GM21717 (cell line): ENCODE data around the gene CES3.

Experiments
- ATAC-seq: cut with Tn5 transposase; IDR thresholded peaks from one replicate; pipeline ENCODE4 v1.9.1; 2021; ENCODE audit warnings: mild to moderate bottlenecking, moderate library complexity; ENCODE audit not compliant: unreplicated experiment

CES3 gene

GRCh38 chr16:66961065-66961744 is at the start of gene CES3:
CES3 (plus strand) TSS chr16:66961266; CDS start chr16:66961308, 42 bp downstream.
- ATAC-seq = peak; percentile 69

DNA sequence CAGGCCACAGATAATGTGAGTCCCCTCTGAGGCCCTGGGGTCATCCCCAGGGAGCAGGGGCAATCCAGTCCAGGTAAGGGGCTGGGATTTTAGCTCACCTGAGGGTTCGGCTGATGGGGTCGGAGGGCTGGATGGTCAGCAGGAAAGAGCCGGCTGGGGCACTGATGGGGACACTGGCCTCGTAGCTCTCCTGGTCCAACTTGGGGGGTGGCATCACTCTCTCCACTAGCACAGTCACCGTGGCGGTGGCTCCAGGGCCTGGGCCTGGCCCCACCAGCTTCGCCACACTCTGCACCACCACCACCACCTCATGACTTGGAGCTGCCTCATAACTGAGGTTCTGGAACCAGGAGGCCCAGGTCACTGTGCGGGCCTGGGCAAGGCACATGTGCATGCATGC is 49.3 kb upstream of the CES3 start:
- ATAC-seq = no peak

GRCh38 chr16:66913081-66913480 is 48.0 kb upstream of the CES3 start:
- no peak for ATAC-seq

DNA sequence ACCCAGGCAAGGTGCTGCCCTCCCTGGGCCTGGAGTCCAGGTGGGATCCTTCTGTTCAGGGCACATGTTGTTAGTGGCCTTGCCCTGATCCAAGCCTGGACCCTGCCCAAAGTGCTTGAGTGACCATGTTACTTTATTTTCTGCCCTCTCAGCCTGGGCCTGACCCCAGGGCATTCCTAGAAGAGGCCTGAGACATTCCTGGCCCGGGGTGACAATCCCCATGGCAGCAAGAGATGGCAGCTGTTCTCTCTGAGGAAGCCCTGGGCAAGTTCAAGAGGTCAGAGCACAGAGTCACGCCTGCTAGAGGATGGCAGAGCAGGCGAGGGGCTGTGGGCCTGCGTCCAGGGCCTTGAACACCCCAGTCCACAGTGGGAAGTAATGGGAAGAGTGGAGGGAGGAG is 47.4 kb upstream of the CES3 start:
- no peak for ATAC-seq

DNA sequence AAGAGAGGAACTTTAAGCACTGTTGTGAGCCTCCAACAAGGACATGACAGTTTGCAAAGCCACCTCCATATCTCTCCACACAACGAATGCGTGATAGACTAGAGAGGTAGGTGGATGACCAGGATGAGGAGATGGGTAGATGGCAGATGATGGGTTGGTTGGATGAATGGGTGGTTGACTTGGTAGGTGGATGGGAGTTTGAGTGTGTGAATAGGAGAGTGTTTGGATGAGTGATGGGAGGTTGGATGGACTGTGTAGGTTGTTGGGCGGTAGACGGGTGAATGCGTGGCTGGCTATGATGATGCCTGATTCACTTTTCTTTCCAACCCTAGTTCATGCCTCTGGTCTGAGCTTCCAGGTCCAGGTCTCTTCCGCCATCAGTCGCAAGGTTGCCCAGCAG is 46.5 kb upstream of the CES3 start:
- no peak for ATAC-seq

- no peak for ATAC-seq
These were observed 46.0 kb upstream of the CES3 start for GRCh38 chr16:66915041-66915440.

GRCh38 chr16:66916518-66916917 is 44.5 kb upstream of the CES3 start:
- no peak for ATAC-seq

GRCh38 chr16:66917741-66918140 is 43.3 kb upstream of the CES3 start:
- no peak for ATAC-seq

DNA sequence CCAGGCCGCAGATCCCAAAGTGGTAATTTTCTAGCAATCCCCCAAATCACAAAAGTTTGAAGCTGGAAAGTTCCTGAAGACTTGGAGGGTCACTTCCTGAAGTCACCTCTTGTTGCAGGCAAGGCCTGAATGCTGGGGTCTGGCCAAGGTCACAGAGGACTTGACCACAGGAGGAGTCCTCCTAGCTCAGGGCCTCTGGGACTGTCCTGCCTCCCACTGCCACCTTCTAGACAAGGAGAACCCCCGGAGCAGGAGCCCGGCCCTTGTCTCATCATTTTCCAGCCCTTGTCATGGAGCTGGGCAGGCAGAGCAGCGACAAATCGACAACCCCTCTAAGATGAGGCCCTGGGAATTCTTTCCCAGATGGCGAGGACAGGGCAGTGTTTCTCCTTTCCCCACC is 42.7 kb upstream of the CES3 start:
- ATAC-seq = no peak

DNA sequence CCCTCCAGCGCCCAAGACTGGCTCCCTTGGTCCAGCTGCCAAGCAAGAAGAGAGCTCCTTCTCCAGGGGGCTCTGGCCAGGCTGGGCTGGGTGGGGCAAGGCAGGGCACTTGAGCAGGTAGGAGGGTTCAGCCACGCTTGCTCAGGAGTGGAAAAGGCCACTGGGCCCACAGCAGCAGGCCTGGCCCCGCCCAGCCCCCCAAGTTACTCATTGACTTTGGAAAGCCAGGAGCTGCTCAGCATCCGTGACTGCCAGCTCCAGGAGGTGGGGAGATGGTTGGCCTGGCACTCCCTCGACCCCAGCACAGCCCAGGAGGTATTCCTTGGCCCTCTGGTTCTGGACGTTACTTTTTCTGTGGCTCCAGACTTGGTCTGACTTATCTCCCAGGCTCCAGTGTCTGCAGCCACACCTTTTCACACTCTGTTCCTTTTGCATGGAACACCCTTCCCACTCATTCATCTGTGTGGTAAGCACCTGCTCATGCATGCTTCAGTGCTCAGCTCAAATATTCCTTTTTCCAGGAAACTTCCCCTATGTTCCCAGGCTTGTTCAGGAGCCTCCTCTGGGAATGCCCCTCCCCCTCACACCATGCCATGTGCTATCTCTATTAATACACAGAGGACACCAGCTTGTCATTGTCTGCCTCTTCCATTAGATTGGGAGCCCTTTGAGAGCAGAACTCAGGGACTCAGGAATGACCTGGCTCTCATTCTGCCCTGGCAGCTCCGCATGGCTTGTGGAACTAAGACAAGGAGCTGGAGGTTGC is 42.1 kb upstream of the CES3 start, which contains the start of gene CDH16:
Gene CDH16, minus strand, starts transcription at position 83 of the 766 bp plus-strand sequence. CDS start 820 bp downstream, outside the sequence.
- ATAC-seq = no peak

GRCh38 chr16:66919569-66920298 is 41.3 kb upstream of the CES3 start:
- ATAC-seq = no peak

- no peak for ATAC-seq
These were observed 40.8 kb upstream of the CES3 start for GRCh38 chr16:66920299-66920590.

GRCh38 chr16:66920924-66921680 is 40.0 kb upstream of the CES3 start:
- no peak for ATAC-seq

GRCh38 chr16:66921729-66922450 is 39.2 kb upstream of the CES3 start:
- no peak for ATAC-seq

DNA sequence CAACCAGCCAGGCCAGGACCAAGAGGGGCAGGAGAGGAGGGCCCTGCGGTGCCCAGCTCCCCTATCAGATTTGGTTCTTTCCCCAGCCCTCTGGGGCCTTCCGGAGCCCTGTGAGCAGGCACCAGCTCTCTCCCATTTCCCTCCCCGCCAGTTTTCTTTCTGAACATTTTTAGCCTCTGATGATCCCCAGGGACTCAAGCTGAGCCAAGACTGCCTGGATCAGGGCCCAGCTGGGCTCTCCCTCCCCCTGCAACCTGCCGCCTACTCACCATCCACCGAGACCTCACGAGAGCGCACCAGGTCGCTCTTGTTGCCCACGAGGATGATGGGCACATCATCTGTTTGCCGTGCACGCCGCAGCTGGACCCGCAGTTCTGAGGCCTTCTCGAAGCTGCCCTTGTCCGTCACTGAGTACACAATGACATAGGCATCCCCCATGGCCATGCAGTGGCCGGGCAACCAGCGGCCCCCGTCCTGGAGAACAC is 37.8 kb upstream of the CES3 start:
- no peak for ATAC-seq

GRCh38 chr16:66923866-66924265 is 37.2 kb upstream of the CES3 start:
- ATAC-seq = no peak

DNA sequence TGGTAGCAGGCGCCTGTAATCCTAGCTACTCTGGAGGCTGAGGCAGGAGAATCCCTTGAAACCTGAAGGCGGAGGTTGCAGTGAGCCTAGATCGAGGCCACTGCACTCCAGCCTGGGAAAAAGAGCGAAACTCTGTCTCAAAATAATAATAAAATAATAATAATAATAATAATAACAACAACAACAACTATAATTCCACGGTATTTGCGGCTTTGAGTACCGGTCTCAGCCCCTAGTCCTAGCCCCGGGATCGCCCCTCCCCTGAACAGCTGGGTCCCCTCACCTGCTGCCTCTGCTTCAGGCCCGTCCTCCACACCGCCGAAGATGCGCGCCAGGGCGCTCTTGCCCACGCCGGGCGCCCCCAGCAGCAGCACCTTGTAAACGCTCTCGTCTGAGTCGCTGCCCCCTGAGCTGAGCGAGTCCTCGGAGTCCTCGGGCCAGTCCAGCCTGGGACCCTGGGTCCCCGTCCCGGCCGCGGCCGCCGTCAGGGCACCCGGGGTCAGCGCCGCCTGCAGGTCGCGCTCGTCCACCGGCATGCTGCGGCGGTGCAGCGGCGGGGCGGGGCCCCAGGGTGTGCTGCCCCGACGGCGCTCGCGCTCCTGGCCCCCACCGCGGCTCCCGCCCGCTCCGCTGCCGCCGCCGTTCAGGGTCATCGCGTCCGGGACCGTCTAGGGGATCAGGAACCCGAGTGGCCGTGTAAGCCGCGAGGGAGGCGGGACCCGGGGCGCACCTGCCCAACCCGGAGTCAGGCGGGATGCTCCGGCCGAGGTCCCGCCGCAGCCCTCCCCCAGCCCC is 36.3 kb upstream of the CES3 start:
- ATAC-seq = no peak

GRCh38 chr16:66925322-66925840 is 35.7 kb upstream of the CES3 start, which contains the start of gene RRAD:
RRAD (minus strand) TSS chr16:66925535; CDS start chr16:66925179, 356 bp downstream.
- no peak for ATAC-seq
